Esophagus squamous epithelium (tissue), 4 donors: Measurements from ENCODE around the gene INHA.

Source experiments
- POLR2A ChIP-seq, 4 donors: fragments of 450-650 bp; IDR thresholded peaks; one replicate each; pipeline ENCODE4 v1.6.1; 2017; ENCODE audit warnings: antibody characterized with exemption in 4 of 4, mild to moderate bottlenecking in 4 of 4, moderate library complexity in 3 of 4
- TF ChIP-seq, protein P1 (sequence below), 6 experiments: fragments of 450-650 bp in 4 of 6; fragments of 200-600 bp in 2 of 6; sonication (generic) in 2 of 6; IDR thresholded peaks; one replicate each; pipeline ENCODE4 v1.5.1; 2016 to 2019; ENCODE audit warnings: antibody characterized with exemption in 6 of 6, mild to moderate bottlenecking in 4 of 6, moderate library complexity in 4 of 6

DNA sequence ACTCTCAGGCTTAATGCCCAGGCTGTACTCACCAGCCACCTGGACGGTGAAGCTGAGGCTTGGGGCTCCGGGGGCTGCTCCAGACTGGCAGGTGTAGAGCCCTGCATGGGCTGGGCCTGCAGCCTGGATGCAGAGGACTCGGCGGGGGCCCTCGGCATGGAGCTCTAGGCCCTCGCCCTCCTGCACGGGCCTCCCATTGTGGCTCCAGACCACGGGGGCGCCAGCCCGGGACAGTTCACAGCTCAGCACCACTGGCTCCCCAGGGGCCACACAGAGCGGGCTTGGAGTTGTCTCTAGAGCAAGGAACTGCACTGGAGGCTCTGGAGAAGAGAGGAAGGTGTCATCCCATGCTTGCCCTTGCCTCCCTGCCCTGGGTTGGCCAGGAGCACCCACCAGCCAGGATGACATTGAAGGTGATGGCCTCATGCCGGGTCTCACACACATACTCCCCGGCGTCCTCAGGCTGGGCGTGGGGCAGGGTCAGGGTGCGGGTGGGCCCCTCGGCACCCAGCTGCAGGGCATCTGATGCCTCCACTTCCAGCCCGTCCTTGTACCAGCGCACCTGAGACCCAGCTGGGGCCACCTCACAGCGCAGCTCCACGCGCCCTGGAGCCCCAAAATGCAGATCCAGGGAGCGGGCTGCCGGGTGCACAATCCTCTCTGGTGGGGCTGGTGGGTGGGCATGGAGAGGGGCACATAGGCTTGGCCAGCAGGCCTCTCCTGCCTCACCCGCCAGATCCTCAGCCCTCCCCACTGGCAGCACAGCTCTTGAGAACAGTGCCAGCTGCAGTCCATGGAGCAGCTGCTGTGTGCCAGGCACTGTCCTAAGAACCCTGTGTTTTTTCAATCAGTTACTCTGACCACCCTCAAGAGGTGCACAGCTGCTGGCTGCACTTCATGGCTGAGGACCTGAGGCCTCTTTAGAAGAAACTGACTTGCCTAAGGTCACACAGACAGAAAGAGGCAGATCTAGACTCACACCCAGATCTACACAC lies 14.0 kb upstream of the INHA start:
- TF ChIP-seq, protein P1, sequence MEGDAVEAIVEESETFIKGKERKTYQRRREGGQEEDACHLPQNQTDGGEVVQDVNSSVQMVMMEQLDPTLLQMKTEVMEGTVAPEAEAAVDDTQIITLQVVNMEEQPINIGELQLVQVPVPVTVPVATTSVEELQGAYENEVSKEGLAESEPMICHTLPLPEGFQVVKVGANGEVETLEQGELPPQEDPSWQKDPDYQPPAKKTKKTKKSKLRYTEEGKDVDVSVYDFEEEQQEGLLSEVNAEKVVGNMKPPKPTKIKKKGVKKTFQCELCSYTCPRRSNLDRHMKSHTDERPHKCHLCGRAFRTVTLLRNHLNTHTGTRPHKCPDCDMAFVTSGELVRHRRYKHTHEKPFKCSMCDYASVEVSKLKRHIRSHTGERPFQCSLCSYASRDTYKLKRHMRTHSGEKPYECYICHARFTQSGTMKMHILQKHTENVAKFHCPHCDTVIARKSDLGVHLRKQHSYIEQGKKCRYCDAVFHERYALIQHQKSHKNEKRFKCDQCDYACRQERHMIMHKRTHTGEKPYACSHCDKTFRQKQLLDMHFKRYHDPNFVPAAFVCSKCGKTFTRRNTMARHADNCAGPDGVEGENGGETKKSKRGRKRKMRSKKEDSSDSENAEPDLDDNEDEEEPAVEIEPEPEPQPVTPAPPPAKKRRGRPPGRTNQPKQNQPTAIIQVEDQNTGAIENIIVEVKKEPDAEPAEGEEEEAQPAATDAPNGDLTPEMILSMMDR (IDR thresholded peaks at IDR 0.05) = no peak
- no peak for TF ChIP-seq POLR2A (IDR thresholded peaks at IDR 0.05)
